HepG2 (cell line): ENCODE results near the gene RAP2C. TPM values are rescaled to one million over a fixed set of nuclear protein-coding genes. Genes with fewer than 3 reads are reported as not detected.

Experiments
- ATAC-seq: fragments of 200-7000 bp; cut with Tn5 transposase; 3 replicates; pipeline ENCODE4 v1.9.1; 2020; ENCODE audit warnings: mild to moderate bottlenecking, moderate library complexity
- BruUV-seq: library from RNA; stranded (reverse); fragments of 400-500 nt; replicated peaks from 2 replicates; lab custom pipeline; 2021; lab: Mats Ljungman, UMichigan
- CTCF ChIA-PET: fragments of 300-600 bp; formaldehyde crosslinking; extraction: SDS; loops from one replicate; lab custom pipeline; 2021; ENCODE audit warnings: low total read pairs, inconsistent platforms, low intra/inter-chr PET ratio; lab: Yijun Ruan, JAX
- POLR2A ChIA-PET: fragments of 350-600 bp; sonication (Branson Sonifier 250); formaldehyde crosslinking; loops from one replicate; lab custom pipeline; 2020; ENCODE audit warnings: antibody characterized with exemption, inconsistent platforms; lab: Yijun Ruan, JAX
- DNase-seq: peaks from one replicate; pipeline ENCODE4 v3.0.0-alpha.2; 2015; ENCODE audit warnings: low spot score
- FAIRE-seq: peaks from 3 replicates; lab custom pipeline; 2011; peaks lifted over from hg19 to GRCh38; lab: Jason Lieb, UNC
- H2AFZ ChIP-seq: one replicate; pipeline ENCODE4 v1.6.1; 2011; ENCODE audit warnings: low read length, inconsistent platforms
- H3K27ac ChIP-seq: fragments of 300-600 bp; 3 replicates; pipeline ENCODE4 v1.8.0; 2011; ENCODE audit warnings: mixed run types, mild to moderate bottlenecking, mixed read lengths, low read length, inconsistent platforms; ENCODE audit not compliant: insufficient read depth; ENCODE audit errors: extremely low read length
- H3K27me3 ChIP-seq, 2 experiments: fragments of 200-600 bp in 1 of 2; 2 replicates in 1 of 2; 3 replicates in 1 of 2; pipeline versions ENCODE4 v1.6.0 to v1.8.0; 2011; ENCODE audit warnings: low read length in 2 of 2, mild to moderate bottlenecking in 2 of 2, moderate library complexity in 2 of 2, inconsistent platforms in 1 of 2; ENCODE audit not compliant: insufficient read depth in 2 of 2, control insufficient read depth in 1 of 2
- H3K36me3 ChIP-seq, 2 experiments: fragments of 200-600 bp in 1 of 2; replicated peaks in 1 of 2; 2 replicates in 1 of 2; 3 replicates in 1 of 2; pipeline versions ENCODE4 v1.5.1 to v1.8.0; 2011; ENCODE audit warnings: low read length in 2 of 2, inconsistent platforms in 1 of 2; ENCODE audit not compliant: insufficient read depth in 2 of 2, control insufficient read depth in 1 of 2
- H3K4me1 ChIP-seq: 2 replicates; pipeline ENCODE4 v1.5.1; 2012; ENCODE audit warnings: low read length, inconsistent platforms; ENCODE audit not compliant: insufficient read depth
- H3K4me2 ChIP-seq: 2 replicates; pipeline ENCODE4 v1.6.0; 2011; ENCODE audit warnings: low read depth, low read length, inconsistent platforms
- H3K4me3 ChIP-seq, 3 experiments: fragments of 200-600 bp in 1 of 3; sonication (generic), shearing (Covaris generic) in 1 of 3; replicated peaks in 1 of 3; 2 replicates each; pipeline ENCODE4 v1.5.1; 2011 to 2016; ENCODE audit warnings: low read length in 3 of 3, inconsistent platforms in 2 of 3, low read depth in 2 of 3, mild to moderate bottlenecking in 2 of 3, control low read depth in 1 of 3, mixed read lengths in 1 of 3; ENCODE audit not compliant: insufficient read depth in 1 of 3
- H3K79me2 ChIP-seq: one replicate; pipeline ENCODE4 v1.6.1; 2011; ENCODE audit warnings: low read length, inconsistent platforms; ENCODE audit not compliant: insufficient read depth
- H3K9ac ChIP-seq: 2 replicates; pipeline ENCODE4 v1.6.0; 2011; ENCODE audit warnings: mild to moderate bottlenecking, low read depth, low read length, inconsistent platforms; ENCODE audit not compliant: insufficient read depth
- H3K9me3 ChIP-seq: 2 replicates; pipeline ENCODE4 v1.5.1; 2012; ENCODE audit warnings: mild to moderate bottlenecking, low read length
- H4K20me1 ChIP-seq: 2 replicates; pipeline ENCODE4 v1.6.0; 2011; ENCODE audit warnings: inconsistent platforms, mild to moderate bottlenecking, low read length, moderate library complexity; ENCODE audit not compliant: insufficient read depth
- CSRNP2 ChIP-seq: sonication (generic); formaldehyde crosslinking; conservative IDR thresholded peaks from 2 replicates; pipeline ENCODE4 v1.8.0; 2022; ENCODE audit warnings: low read depth, missing genetic modification reagents
- KLF16 ChIP-seq, 2 experiments: sonication (generic) in 1 of 2; formaldehyde crosslinking in 1 of 2; IDR thresholded peaks; 2 replicates each; pipeline versions ENCODE4 v1.6.1 to v1.8.0; 2016 to 2023; ENCODE audit warnings: missing genetic modification reagents in 2 of 2, missing compliant biosample characterization in 1 of 2
- SMAD1 ChIP-seq: sonication (generic); formaldehyde crosslinking; IDR thresholded peaks from 2 replicates; pipeline ENCODE4 v1.4.0; 2020; ENCODE audit warnings: missing genetic modification reagents, low read depth, mild to moderate bottlenecking, borderline replicate concordance
- SPEN ChIP-seq: sonication (generic); formaldehyde crosslinking; IDR thresholded peaks from 2 replicates; pipeline ENCODE4 v1.5.1; 2020; ENCODE audit warnings: low read depth, mild to moderate bottlenecking, missing genetic modification reagents
- ZIK1 ChIP-seq: sonication (generic); formaldehyde crosslinking; IDR thresholded peaks from 2 replicates; pipeline ENCODE4 v1.5.0; 2020; ENCODE audit warnings: mild to moderate bottlenecking, low read depth, missing genetic modification reagents, borderline replicate concordance
- ZNF383 ChIP-seq: sonication (generic); formaldehyde crosslinking; IDR thresholded peaks from 2 replicates; pipeline ENCODE4 v1.4.0; 2020; ENCODE audit warnings: missing genetic modification reagents, mild to moderate bottlenecking, borderline replicate concordance
- ZNF792 ChIP-seq: IDR thresholded peaks from 2 replicates; pipeline ENCODE4 v1.6.1; 2016
- WGBS: methylation state at CpG from one replicate; pipeline ENCODE4 v1.1.6; 2017; ENCODE audit warnings: low lambda C conversion rate; 5-methylcytosine and 5-hydroxymethylcytosine counted together
- in situ Hi-C: cut with HindIII; loops from 2 replicates; pipeline ENCODE4 v1.10.0; 2017; ENCODE audit warnings: low pct_unique_long_range_greater_than_20kb; ENCODE audit not compliant: extremely low pct_ligation_motif_present
- intact Hi-C: fragments of 100-400 bp; cut with micrococcal nuclease; formaldehyde crosslinking; loops from one replicate; pipeline ENCODE4 v1.10.0; 2022; ENCODE audit not compliant: unreplicated experiment
- polyA plus RNA-seq, 8 experiments: library from polyadenylated mRNA; depleted of rRNA in 3 of 8; stranded (reverse) in 7 of 8; unstranded in 1 of 8; fragments of >200 nt; fragmentation: Illumina TruSeq in 4 of 8; extraction: Trizol in 4 of 8; gene quantifications; 2 replicates each; pipeline versions ENCODE4 v1.2.1 to v1.2.3, GENCODE V29; 2011 to 2016; ENCODE audit warnings: low read depth in 4 of 8, missing spikeins in 1 of 8, mixed read lengths in 1 of 8; ENCODE audit not compliant: insufficient read depth in 1 of 8
- total RNA-seq, 5 experiments: library from RNA; depleted of rRNA; stranded (reverse); fragments of >200 nt; fragmentation: Illumina TruSeq; extraction: Trizol; gene quantifications; 2 replicates each; pipeline ENCODE4 v1.2.3, GENCODE V29; 2016; ENCODE audit warnings: low read depth in 1 of 5
- TF ChIP-seq, protein P1 (sequence below): IDR thresholded peaks from 2 replicates; pipeline ENCODE4 v1.6.1; 2016; ENCODE audit warnings: low read depth
- TF ChIP-seq, protein P2 (sequence below): IDR thresholded peaks from 2 replicates; pipeline ENCODE4 v1.6.1; 2016

The RAP2C gene
- total and polyA plus RNA-seq, 2 of the 13 experiments (the other 11 are each of a cell fraction or from before 2014, with no cell fraction given): 8.0 to 28.5 TPM

DNA sequence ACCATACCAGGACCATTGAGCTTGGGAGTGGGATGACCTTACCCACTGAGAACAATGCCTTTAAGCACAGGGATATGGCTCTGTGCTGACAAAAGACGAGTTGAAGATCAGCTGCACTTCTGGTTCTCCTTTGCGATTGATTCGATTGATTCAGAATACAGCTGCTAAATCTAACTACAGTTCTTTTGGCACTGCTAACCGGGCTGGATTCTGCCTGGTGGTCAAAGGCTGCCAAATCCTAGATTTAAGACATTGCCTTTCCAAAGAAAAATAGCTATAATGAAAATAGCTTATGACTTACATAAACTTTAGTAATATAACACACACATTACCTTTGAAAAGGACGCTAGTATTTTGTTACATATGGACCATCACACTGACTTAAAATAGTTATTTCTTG is 18.3 kb downstream of the RAP2C start:
- TF ChIP-seq SMAD1 (CRISPR knock-in tag) (no peak), KLF16 (CRISPR knock-in tag; IDR thresholded peaks at IDR 0.05) (no peak), SPEN (CRISPR knock-in tag) (no peak), ZIK1 (CRISPR knock-in tag) (no peak), CSRNP2 (CRISPR knock-in tag) (no peak), ZNF383 (CRISPR knock-in tag) (no peak), ZNF792 (CRISPR knock-in tag) (no peak)
- TF ChIP-seq, protein P1, sequence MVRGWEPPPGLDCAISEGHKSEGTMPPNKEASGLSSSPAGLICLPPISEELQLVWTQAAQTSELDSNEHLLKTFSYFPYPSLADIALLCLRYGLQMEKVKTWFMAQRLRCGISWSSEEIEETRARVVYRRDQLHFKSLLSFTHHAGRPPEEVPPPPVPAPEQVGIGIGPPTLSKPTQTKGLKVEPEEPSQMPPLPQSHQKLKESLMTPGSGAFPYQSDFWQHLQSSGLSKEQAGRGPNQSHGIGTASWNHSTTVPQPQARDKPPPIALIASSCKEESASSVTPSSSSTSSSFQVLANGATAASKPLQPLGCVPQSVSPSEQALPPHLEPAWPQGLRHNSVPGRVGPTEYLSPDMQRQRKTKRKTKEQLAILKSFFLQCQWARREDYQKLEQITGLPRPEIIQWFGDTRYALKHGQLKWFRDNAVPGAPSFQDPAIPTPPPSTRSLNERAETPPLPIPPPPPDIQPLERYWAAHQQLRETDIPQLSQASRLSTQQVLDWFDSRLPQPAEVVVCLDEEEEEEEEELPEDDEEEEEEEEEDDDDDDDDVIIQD (CRISPR knock-in tag): no peak
- TF ChIP-seq, protein P2, sequence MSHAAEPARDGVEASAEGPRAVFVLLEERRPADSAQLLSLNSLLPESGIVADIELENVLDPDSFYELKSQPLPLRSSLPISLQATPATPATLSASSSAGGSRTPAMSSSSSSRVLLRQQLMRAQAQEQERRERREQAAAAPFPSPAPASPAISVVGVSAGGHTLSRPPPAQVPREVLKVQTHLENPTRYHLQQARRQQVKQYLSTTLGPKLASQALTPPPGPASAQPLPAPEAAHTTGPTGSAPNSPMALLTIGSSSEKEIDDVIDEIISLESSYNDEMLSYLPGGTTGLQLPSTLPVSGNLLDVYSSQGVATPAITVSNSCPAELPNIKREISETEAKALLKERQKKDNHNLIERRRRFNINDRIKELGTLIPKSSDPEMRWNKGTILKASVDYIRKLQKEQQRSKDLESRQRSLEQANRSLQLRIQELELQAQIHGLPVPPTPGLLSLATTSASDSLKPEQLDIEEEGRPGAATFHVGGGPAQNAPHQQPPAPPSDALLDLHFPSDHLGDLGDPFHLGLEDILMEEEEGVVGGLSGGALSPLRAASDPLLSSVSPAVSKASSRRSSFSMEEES (CRISPR knock-in tag): no peak
- intact Hi-C loops (no loop called here), in situ Hi-C loops (no loop called here)
- Histone ChIP-seq H2AFZ (no peak overlapping the region), H3K27ac (no peak overlapping the region), H3K4me2 (no peak overlapping the region), H3K4me3 (no peak overlapping the region), H3K9ac (no peak overlapping the region), H3K27me3 (no peaks in the 10 kb centered on the region), H3K79me2 (no peaks in the 10 kb centered on the region), H3K9me3 (no peaks in the 10 kb centered on the region), H3K4me1 (no peaks in the 10 kb centered on the region), H4K20me1 (no peaks in the 10 kb centered on the region), H3K36me3 (peaks cover 0 to 6% of the 10 kb centered on the region in 2 experiments; a peak in 1 of 5 replicates)
- ChIA-PET CTCF (no interaction called here), POLR2A (no interaction called here)
- WGBS: 98% methylated on average over 3 of the region's 5 CpGs
- DNase-seq (no peak), ATAC-seq (no peak), FAIRE-seq (no peak)
- BruUV-seq: no TSS peak
